ENCODE data around the gene IL1R2.
A peak's percentile ranks its signal among the peaks of the same experiment; 100 is the strongest.

IL1R2 gene

DNA sequence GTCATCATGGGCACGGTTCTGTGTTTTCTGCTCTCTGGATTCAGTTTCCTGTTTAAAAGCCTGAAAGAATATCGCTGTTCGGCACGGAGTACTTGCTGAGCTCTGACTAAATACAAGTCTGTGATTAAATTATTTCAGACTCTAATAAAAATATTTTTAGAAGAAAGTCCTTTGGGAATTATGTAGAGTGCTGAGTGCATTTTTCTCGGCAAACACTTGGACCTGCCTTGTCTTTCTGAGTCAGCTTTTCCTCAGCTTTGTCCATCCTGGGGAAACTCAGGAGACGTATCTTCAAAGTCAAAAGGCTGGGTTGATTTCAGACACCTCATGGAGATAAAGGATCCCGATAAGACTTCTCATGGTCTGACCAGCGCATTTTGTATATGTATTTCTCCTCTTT is 45.9 kb downstream of the IL1R2 start:
- Histone ChIP-seq H3K27me3 (ENCODE audit: control insufficient read depth in 5 of 5, insufficient read depth in 4 of 5, low read length in 5 of 5) (no peaks in the 10 kb centered on the region), H3K9ac (ENCODE audit: low read length in 5 of 5) (peak overlapping the region in 3 of 5 donors; percentile 57 to 73 (median 59)), H3K9me3 (ENCODE audit: control insufficient read depth in 5 of 5, low read length in 5 of 5) (no peaks in the 10 kb centered on the region), H3K36me3 (ENCODE audit: control insufficient read depth in 5 of 5, insufficient read depth in 5 of 5, low read length in 5 of 5) (no peaks in the 10 kb centered on the region), H3K27ac (ENCODE audit: low read depth, low read length) (peak overlapping the region; percentile 74), H3K4me1 (ENCODE audit: control insufficient read depth in 5 of 5, insufficient read depth in 5 of 5, low read length in 5 of 5) (peaks cover 6 to 59% (median 50%) of the 10 kb centered on the region in 5 donors), H3K4me3 (ENCODE audit: low read depth in 1 of 5, low read length in 5 of 5) (peak overlapping the region in 2 of 5 donors; percentile 22 to 32)

DNA sequence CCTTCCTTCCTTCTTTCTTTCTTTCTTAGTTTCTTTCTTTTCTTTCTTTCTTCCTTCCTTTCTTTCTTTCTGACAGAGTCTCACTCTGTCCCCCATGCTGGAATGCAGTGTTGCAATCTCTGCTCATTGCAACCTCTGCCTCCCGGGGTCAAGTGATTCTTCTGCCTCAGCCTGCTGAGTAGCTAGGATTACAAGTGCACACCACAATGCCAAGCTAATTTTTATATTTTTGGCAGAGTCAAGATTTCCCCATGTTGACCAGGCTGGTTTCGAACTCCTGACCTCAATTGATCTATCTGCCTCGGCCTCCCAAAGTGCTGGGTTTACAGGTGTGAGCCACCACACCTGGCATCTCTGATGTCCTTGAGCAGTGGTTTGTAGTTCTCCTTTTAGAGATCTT is 48.5 kb downstream of the IL1R2 start:
- no peak overlapping the region for H3K9ac ChIP-seq (ENCODE audit: low read length in 5 of 5)
- H3K9me3 ChIP-seq (ENCODE audit: control insufficient read depth in 5 of 5, low read length in 5 of 5), result no peaks in the 10 kb centered on the region
- peaks cover 6 to 36% (median 28%) of the 10 kb centered on the region in 5 donors for H3K4me1 ChIP-seq (ENCODE audit: control insufficient read depth in 5 of 5, insufficient read depth in 5 of 5, low read length in 5 of 5)
- no peaks in the 10 kb centered on the region for H3K36me3 ChIP-seq (ENCODE audit: control insufficient read depth in 5 of 5, insufficient read depth in 5 of 5, low read length in 5 of 5)
- H3K4me3 ChIP-seq (ENCODE audit: low read depth in 1 of 5, low read length in 5 of 5), result no peak overlapping the region
- H3K27me3 ChIP-seq (ENCODE audit: control insufficient read depth in 5 of 5, insufficient read depth in 4 of 5, low read length in 5 of 5), result no peaks in the 10 kb centered on the region
- H3K27ac ChIP-seq (ENCODE audit: low read depth, low read length), result no peak overlapping the region

DNA sequence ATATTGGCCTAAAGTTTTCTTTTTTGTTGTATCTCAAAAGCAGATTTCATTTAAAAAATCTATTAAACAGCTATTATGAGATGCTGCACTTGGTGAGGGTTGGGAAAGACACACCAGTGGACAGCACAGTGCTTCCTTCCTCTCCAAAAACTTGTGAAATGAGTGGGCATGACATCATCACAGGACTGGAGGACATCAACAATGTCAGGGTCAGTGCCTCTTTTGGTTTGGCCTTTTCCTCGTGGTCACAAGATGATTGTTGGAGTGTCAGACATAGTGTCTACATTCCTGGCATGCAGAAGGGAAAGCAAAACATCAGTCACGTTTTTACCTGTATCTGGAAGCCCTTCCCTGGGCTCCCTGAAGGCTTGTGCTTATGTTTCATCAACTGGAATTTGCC is 49.6 kb downstream of the IL1R2 start:
- no peak overlapping the region for H3K27ac ChIP-seq (ENCODE audit: low read depth, low read length)
- no peak overlapping the region for H3K9ac ChIP-seq (ENCODE audit: low read length in 5 of 5)
- no peaks in the 10 kb centered on the region for H3K9me3 ChIP-seq (ENCODE audit: control insufficient read depth in 5 of 5, low read length in 5 of 5)
- peaks cover 3 to 31% (median 29%) of the 10 kb centered on the region in 5 donors for H3K4me1 ChIP-seq (ENCODE audit: control insufficient read depth in 5 of 5, insufficient read depth in 5 of 5, low read length in 5 of 5)
- H3K4me3 ChIP-seq (ENCODE audit: low read depth in 1 of 5, low read length in 5 of 5), result no peak overlapping the region
- H3K36me3 ChIP-seq (ENCODE audit: control insufficient read depth in 5 of 5, insufficient read depth in 5 of 5, low read length in 5 of 5), result no peaks in the 10 kb centered on the region
- H3K27me3 ChIP-seq (ENCODE audit: control insufficient read depth in 5 of 5, insufficient read depth in 4 of 5, low read length in 5 of 5), result no peaks in the 10 kb centered on the region

DNA sequence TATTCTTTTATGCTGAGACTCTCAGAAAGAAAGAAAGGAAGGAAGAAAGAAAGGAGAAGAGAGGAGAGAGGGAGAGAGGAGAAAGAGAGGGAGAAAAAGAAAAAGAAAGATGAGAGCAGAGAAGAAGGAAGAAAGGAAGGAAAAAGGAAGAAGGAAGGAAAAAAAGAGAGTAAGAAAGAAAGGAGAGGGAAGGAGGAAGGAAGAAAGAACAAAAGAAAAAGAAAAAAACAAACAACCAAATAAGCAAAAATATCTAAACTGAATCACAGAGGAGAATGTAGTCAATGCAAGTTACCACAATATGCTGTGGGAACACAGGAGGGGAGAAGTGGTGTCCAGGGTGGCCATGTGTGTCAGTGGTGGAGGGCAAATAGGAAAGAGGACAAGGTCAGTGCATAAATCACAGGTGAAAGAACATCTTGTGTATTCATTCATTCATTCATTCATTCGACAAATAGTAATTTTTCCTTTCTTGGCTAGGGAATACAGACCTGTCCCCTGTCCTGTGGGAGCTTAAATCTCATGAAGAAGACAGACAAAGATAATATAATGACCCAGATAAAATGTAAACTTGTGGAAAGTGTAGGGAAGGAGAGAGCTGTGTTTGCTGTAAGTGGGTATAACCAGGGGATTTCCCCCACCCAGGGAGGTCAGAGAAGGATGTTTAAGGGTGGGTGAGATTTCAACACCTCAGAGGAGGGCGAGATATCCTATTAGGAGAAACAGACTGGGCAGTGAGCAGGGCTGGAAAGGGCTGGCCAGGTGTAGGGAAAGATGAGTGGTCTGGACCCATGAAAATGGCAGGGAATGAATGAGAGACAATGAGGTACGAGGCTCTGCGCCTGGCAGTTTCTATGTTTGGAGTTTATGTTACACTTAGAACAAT is 50.7 kb downstream of the IL1R2 start:
- Histone ChIP-seq H3K36me3 (ENCODE audit: control insufficient read depth in 5 of 5, insufficient read depth in 5 of 5, low read length in 5 of 5) (no peaks in the 10 kb centered on the region), H3K4me1 (ENCODE audit: control insufficient read depth in 5 of 5, insufficient read depth in 5 of 5, low read length in 5 of 5) (peaks cover under 1 to 26% (median 23%) of the 10 kb centered on the region in 5 donors), H3K9me3 (ENCODE audit: control insufficient read depth in 5 of 5, low read length in 5 of 5) (no peaks in the 10 kb centered on the region), H3K4me3 (ENCODE audit: low read depth in 1 of 5, low read length in 5 of 5) (no peak overlapping the region), H3K9ac (ENCODE audit: low read length in 5 of 5) (no peak overlapping the region), H3K27me3 (ENCODE audit: control insufficient read depth in 5 of 5, insufficient read depth in 4 of 5, low read length in 5 of 5) (no peaks in the 10 kb centered on the region), H3K27ac (ENCODE audit: low read depth, low read length) (no peak overlapping the region)

DNA sequence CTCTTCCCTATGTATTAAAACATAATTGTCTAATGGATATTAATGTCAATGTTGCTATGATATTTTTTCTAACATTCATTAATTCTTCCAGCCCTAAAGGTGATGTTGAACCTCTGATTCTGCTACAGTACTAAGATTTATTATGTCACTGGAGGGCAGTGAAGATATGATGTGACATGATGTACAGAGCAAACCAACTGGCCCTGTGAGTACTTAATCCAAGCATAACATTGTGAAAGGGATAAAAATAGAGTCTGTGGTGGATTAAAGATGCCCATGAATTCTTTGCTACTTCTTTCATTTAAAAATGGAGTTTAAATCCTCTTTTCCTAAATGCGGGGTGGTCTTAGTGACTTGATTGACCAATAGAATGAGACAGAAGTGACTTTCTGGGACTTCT is 51.8 kb downstream of the IL1R2 start:
- H3K36me3 ChIP-seq (ENCODE audit: control insufficient read depth in 5 of 5, insufficient read depth in 5 of 5, low read length in 5 of 5), result no peaks in the 10 kb centered on the region
- H3K27ac ChIP-seq (ENCODE audit: low read depth, low read length), result no peak overlapping the region
- peaks cover 2 to 25% (median 19%) of the 10 kb centered on the region in 5 donors for H3K4me1 ChIP-seq (ENCODE audit: control insufficient read depth in 5 of 5, insufficient read depth in 5 of 5, low read length in 5 of 5)
- H3K9ac ChIP-seq (ENCODE audit: low read length in 5 of 5), result no peak overlapping the region
- no peaks in the 10 kb centered on the region for H3K9me3 ChIP-seq (ENCODE audit: control insufficient read depth in 5 of 5, low read length in 5 of 5)
- H3K27me3 ChIP-seq (ENCODE audit: control insufficient read depth in 5 of 5, insufficient read depth in 4 of 5, low read length in 5 of 5), result no peaks in the 10 kb centered on the region
- H3K4me3 ChIP-seq (ENCODE audit: low read depth in 1 of 5, low read length in 5 of 5), result no peak overlapping the region

DNA sequence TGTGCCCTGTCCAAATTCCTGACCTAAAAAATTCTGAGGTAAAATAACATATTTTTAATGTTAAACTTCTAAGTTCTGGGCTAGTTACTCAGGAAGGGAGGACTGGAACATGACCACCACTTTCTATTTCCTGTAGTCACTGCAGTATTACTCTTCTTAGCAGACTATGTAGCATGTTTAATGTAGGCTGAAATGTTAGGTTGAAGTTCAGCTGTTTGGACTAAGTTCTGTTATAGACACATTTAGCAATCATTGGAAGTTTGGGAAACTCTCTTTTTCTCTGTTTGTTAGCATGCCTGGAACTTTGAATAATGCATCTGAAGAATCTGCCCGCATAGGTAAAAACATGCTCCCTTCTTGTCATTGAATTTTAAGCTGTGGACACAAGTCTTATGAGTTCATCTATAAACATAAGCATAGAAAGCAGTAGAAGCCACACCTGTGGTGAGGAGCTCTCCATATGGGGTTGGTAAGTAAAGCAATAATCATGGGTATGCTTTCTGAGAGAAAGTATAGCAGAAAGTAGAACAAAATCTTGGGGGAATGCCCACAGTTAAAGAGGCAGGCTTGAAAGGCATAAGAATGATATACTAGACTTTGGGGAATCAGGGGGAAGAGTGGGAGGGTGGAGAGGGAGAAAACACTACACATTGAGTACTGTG is 52.6 kb downstream of the IL1R2 start:
- peaks cover 3 to 33% (median 27%) of the 10 kb centered on the region in 5 donors for H3K4me1 ChIP-seq (ENCODE audit: control insufficient read depth in 5 of 5, insufficient read depth in 5 of 5, low read length in 5 of 5)
- no peak overlapping the region for H3K27ac ChIP-seq (ENCODE audit: low read depth, low read length)
- H3K36me3 ChIP-seq (ENCODE audit: control insufficient read depth in 5 of 5, insufficient read depth in 5 of 5, low read length in 5 of 5), result no peaks in the 10 kb centered on the region
- H3K9ac ChIP-seq (ENCODE audit: low read length in 5 of 5), result no peak overlapping the region
- H3K9me3 ChIP-seq (ENCODE audit: control insufficient read depth in 5 of 5, low read length in 5 of 5), result no peaks in the 10 kb centered on the region
- no peaks in the 10 kb centered on the region for H3K27me3 ChIP-seq (ENCODE audit: control insufficient read depth in 5 of 5, insufficient read depth in 4 of 5, low read length in 5 of 5)
- no peak overlapping the region for H3K4me3 ChIP-seq (ENCODE audit: low read depth in 1 of 5, low read length in 5 of 5)

DNA sequence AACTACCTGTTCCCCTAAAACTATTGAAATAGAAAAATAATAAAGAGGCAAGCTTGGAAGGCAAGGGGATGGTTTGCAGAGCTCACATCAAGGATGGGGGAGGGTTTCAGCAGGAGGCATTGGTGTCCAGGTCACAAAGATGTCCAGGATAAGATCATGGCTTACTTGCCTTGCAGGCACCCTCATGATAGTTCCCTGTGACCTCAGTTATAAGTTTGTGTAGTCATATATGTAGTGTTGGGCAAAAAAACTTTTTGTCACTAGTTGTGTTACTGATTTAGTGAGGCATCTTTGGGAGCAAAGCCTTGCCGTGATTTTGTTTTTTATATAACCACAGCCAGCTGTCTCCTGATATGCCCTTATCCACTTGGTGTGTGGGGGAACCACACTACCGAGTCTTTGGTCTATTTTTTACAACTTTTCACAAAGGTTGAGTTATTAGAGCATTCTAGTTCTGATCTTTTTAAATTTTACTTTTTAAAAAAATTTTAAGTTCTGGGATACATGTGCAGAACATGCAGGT is 53.3 kb downstream of the IL1R2 start:
- H3K27me3 ChIP-seq (ENCODE audit: control insufficient read depth in 5 of 5, insufficient read depth in 4 of 5, low read length in 5 of 5), result no peaks in the 10 kb centered on the region
- H3K9me3 ChIP-seq (ENCODE audit: control insufficient read depth in 5 of 5, low read length in 5 of 5), result no peaks in the 10 kb centered on the region
- H3K9ac ChIP-seq (ENCODE audit: low read length in 5 of 5), result no peak overlapping the region
- no peak overlapping the region for H3K4me3 ChIP-seq (ENCODE audit: low read depth in 1 of 5, low read length in 5 of 5)
- no peak overlapping the region for H3K27ac ChIP-seq (ENCODE audit: low read depth, low read length)
- no peaks in the 10 kb centered on the region for H3K36me3 ChIP-seq (ENCODE audit: control insufficient read depth in 5 of 5, insufficient read depth in 5 of 5, low read length in 5 of 5)
- peaks cover 8 to 38% (median 29%) of the 10 kb centered on the region in 5 donors for H3K4me1 ChIP-seq (ENCODE audit: control insufficient read depth in 5 of 5, insufficient read depth in 5 of 5, low read length in 5 of 5)

DNA sequence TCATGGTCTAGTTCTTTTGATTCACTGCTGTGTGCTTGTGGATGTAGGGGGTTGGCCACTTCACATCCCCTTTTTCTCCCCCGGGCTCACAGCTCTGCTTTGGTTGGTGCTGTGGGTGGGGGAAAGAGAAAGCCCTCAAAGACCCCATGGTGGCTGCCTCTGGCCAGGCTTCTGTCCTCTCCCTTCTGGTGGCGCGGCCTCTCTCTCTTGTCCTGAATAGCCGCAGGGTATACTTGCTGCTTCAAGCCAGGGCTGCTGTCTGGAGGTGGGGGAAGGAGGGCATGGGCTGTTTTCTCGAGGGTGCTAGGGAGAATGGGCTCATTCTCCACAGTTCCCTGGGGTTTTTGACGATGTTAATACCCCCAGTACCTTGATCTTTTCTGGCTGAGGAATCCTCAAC is 53.9 kb downstream of the IL1R2 start:
- Histone ChIP-seq H3K27ac (ENCODE audit: low read depth, low read length) (no peak overlapping the region), H3K9ac (ENCODE audit: low read length in 5 of 5) (no peak overlapping the region), H3K4me1 (ENCODE audit: control insufficient read depth in 5 of 5, insufficient read depth in 5 of 5, low read length in 5 of 5) (peaks cover 11 to 41% (median 31%) of the 10 kb centered on the region in 5 donors), H3K36me3 (ENCODE audit: control insufficient read depth in 5 of 5, insufficient read depth in 5 of 5, low read length in 5 of 5) (no peaks in the 10 kb centered on the region), H3K9me3 (ENCODE audit: control insufficient read depth in 5 of 5, low read length in 5 of 5) (no peaks in the 10 kb centered on the region), H3K27me3 (ENCODE audit: control insufficient read depth in 5 of 5, insufficient read depth in 4 of 5, low read length in 5 of 5) (no peaks in the 10 kb centered on the region), H3K4me3 (ENCODE audit: low read depth in 1 of 5, low read length in 5 of 5) (no peak overlapping the region)

DNA sequence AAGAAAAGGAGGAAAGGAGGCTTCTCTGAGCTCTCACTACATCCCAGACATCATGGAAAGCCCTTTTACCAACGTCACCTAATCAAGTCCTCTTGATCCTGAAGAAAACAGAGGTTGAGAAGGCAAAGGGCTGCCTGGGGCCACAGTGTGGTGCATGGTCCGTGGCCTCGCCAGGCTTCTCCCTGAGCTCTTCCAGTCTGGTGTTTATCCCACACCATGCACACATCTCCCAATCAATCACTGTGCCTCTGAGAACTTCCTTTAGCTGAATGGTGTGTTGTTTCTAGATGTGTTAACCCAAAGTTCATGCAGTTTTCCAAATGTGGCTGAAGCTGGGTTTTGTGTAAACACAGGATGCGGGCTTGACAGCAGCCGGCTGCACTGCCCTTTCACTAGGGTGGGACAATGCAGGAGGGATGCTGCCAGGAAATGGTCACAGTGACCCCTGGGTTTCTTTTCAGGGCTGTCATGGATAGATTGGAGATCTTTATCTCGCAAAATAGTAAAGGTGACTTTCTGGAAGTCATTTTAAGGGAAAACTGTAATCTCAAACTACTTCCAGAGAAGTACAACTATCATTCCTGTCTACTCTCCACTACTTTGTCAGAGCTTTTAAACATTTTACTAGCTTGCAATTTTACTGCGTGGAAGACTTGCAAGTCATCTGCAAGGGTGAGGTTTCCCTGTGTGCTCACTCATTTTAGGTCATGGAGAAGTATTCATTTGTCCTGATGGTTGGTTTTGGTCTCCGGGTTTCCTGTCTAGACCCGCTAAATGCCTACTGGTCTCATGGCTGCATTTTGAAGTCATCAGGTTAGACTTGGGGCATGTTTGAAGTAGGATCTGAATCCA is 54.6 kb downstream of the IL1R2 start:
- H3K27ac ChIP-seq (ENCODE audit: low read depth, low read length), result no peak overlapping the region
- H3K9me3 ChIP-seq (ENCODE audit: control insufficient read depth in 5 of 5, low read length in 5 of 5), result no peaks in the 10 kb centered on the region
- no peaks in the 10 kb centered on the region for H3K36me3 ChIP-seq (ENCODE audit: control insufficient read depth in 5 of 5, insufficient read depth in 5 of 5, low read length in 5 of 5)
- peaks cover 15 to 46% (median 32%) of the 10 kb centered on the region in 5 donors for H3K4me1 ChIP-seq (ENCODE audit: control insufficient read depth in 5 of 5, insufficient read depth in 5 of 5, low read length in 5 of 5)
- H3K9ac ChIP-seq (ENCODE audit: low read length in 5 of 5), result no peak overlapping the region
- no peak overlapping the region for H3K4me3 ChIP-seq (ENCODE audit: low read depth in 1 of 5, low read length in 5 of 5)
- H3K27me3 ChIP-seq (ENCODE audit: control insufficient read depth in 5 of 5, insufficient read depth in 4 of 5, low read length in 5 of 5), result no peaks in the 10 kb centered on the region

Measured in subcutaneous abdominal adipose tissue (tissue), 5 donors.